ENCODE results near the gene BGLAP.

The BGLAP gene

GRCh38 chr1:156225677-156226014 lies 16.3 kb upstream of the BGLAP start:
- TF ChIP-seq ZNF449 (tag by site-specific recombination; IDR thresholded peaks at IDR 0.05) (0 out of 2 replicates have a peak, but pooled peaks have one; percentile 2), ZNF76 (tag by site-specific recombination; IDR thresholded peaks at IDR 0.05; ENCODE audit: borderline replicate concordance, low read depth) (no peak), ZNF335 (tag by site-specific recombination; conservative IDR thresholded peaks at IDR 0.05) (peak; percentile 25; the same call in 1 of the 2 replicates)
- Histone ChIP-seq H3K27ac (ENCODE audit: extremely low read depth, low read depth, low read length) (no peak overlapping the region), H3K4me1 (ENCODE audit: control insufficient read depth, insufficient read depth, low read length) (no peaks in the 10 kb centered on the region), H3K9me3 (ENCODE audit: control insufficient read depth, insufficient read depth, low read depth, low read length) (no peaks in the 10 kb centered on the region), H3K4me3 (ENCODE audit: low read depth, low read length) (no peak overlapping the region), H3K36me3 (ENCODE audit: control insufficient read depth in 2 of 2, insufficient read depth in 1 of 2, low read length in 2 of 2) (peaks cover 5 to 40% of the 10 kb centered on the region in 2 experiments)
- POLR2A ChIA-PET: interaction anchor here (0.6 to 1.9 kb wide), 5 partner anchors 13 to 195 kb away, joined by 3 to 14 read pairs (median 6); partner anchors contain the start of genes PMF1 and SMG5
- CTCF ChIA-PET: interaction anchor here (0.6 to 8.7 kb wide), 29 partner anchors 9 to 484 kb away, joined by 3 to 210 read pairs (median 6); partner anchors contain the start of genes GLMP, PMF1, SLC25A44 and SMG5

- no peaks in the 10 kb centered on the region for H3K4me1 ChIP-seq (ENCODE audit: control insufficient read depth, insufficient read depth, low read length)
- H3K36me3 ChIP-seq (ENCODE audit: control insufficient read depth in 2 of 2, insufficient read depth in 1 of 2, low read length in 2 of 2): peaks cover 4 to 37% of the 10 kb centered on the region in 2 experiments
- no peak overlapping the region for H3K4me3 ChIP-seq (ENCODE audit: low read depth, low read length)
- ChIA-PET CTCF (interaction anchor here (0.6 to 8.7 kb wide), 18 partner anchors 12 to 166 kb away, joined by 3 to 210 read pairs (median 7); partner anchors contain the start of gene PMF1), POLR2A (interaction anchor here (0.7 kb wide), 1 partner anchor 78 kb away, joined by 3 read pairs; no protein-coding TSS in a partner anchor)
- H3K9me3 ChIP-seq (ENCODE audit: control insufficient read depth, insufficient read depth, low read depth, low read length): no peaks in the 10 kb centered on the region
- no peak overlapping the region for H3K27ac ChIP-seq (ENCODE audit: extremely low read depth, low read depth, low read length)
- TF ChIP-seq ZNF324 (tag by site-specific recombination; IDR thresholded peaks at IDR 0.05) (no peak), ZFP41 (tag by site-specific recombination; IDR thresholded peaks at IDR 0.05; ENCODE audit: borderline replicate concordance) (no peak), ZBTB48 (tag by site-specific recombination; IDR thresholded peaks at IDR 0.05) (no peak), ZNF140 (tag by site-specific recombination; IDR thresholded peaks at IDR 0.05) (no peak), ZNF571 (tag by site-specific recombination; IDR thresholded peaks at IDR 0.05) (no peak), ZNF645 (tag by site-specific recombination; IDR thresholded peaks at IDR 0.05) (no peak), ZNF510 (tag by site-specific recombination; IDR thresholded peaks at IDR 0.05; ENCODE audit: insufficient replicate concordance) (no peak), ZNF623 (tag by site-specific recombination; IDR thresholded peaks at IDR 0.05) (no peak), ZNF146 (tag by site-specific recombination; IDR thresholded peaks at IDR 0.05) (no peak), ZNF335 (tag by site-specific recombination; conservative IDR thresholded peaks at IDR 0.05) (no peak), KLF8 (tag by site-specific recombination; IDR thresholded peaks at IDR 0.05) (no peak), ZNF174 (tag by site-specific recombination; IDR thresholded peaks at IDR 0.05) (no peak), PBX3 (CRISPR knock-in tag; IDR thresholded peaks at IDR 0.05) (no peak), TCF7L2 (IDR thresholded peaks at IDR 0.05; ENCODE audit: borderline replicate concordance, low read depth, low read length) (no peak), ZNF48 (tag by site-specific recombination; IDR thresholded peaks at IDR 0.05) (no peak), ZNF501 (tag by site-specific recombination; IDR thresholded peaks at IDR 0.05) (no peak), ZNF404 (tag by site-specific recombination; IDR thresholded peaks at IDR 0.05) (no peak), PRDM4 (tag by site-specific recombination; IDR thresholded peaks at IDR 0.05) (no peak)
Measured at GRCh38 chr1:156226116-156226538, 15.9 kb upstream of the BGLAP start.

Data from HEK293 (cell line).